Measurements from ENCODE around the gene CCSER1. TPM values are rescaled to one million over a fixed set of nuclear protein-coding genes. Genes with fewer than 3 reads are reported as not detected.

The CCSER1 gene
- total RNA-seq, 1 donor from 2014 or later = 18.1 TPM

GRCh38 chr4:90209922-90210321 lies 82.7 kb downstream of the CCSER1 start:
- peaks cover 4% of the 10 kb centered on the region for H3K36me3 Mint-ChIP-seq
- no peak overlapping the region for H3K4me3 Mint-ChIP-seq
- DNase-seq (ENCODE audit: extremely low spot score, unreplicated experiment) = no peak
- H3K4me1 Mint-ChIP-seq (ENCODE audit: unreplicated experiment) = peaks cover 4% of the 10 kb centered on the region
- no peak for TF ChIP-seq CTCF (conservative IDR thresholded peaks at IDR 0.05)
- H3K27ac Mint-ChIP-seq = peak overlapping the region; percentile 1
- peaks cover 16% of the 10 kb centered on the region for H3K9me3 Mint-ChIP-seq
- H3K27me3 Mint-ChIP-seq = no peaks in the 10 kb centered on the region

DNA sequence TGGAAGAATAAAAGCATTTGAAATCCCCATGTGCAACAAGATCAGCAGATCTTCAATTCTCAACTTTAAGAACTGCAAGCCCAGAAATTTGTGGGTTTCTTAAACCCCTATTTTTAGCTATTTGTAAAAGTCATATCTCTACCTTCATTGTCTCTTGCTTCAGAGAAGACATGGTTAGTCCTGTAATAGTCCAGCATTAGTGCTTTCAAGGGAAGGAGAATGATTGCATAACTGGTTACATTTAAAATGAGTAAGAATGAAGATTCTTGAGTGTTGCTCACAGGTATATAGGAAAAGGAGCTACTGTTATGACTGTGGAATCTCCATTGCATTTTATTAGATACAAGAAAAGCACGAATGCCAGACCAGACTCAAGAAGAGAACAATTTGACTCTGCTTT lies 84.0 kb downstream of the CCSER1 start:
- no peak for DNase-seq (ENCODE audit: extremely low spot score, unreplicated experiment)
- H3K27ac Mint-ChIP-seq = no peak overlapping the region
- H3K4me3 Mint-ChIP-seq = no peak overlapping the region
- no peak for TF ChIP-seq CTCF (conservative IDR thresholded peaks at IDR 0.05)
- H3K9me3 Mint-ChIP-seq = peaks cover 10% of the 10 kb centered on the region
- peaks cover 9% of the 10 kb centered on the region for H3K4me1 Mint-ChIP-seq (ENCODE audit: unreplicated experiment)
- no peaks in the 10 kb centered on the region for H3K27me3 Mint-ChIP-seq
- peaks cover 4% of the 10 kb centered on the region for H3K36me3 Mint-ChIP-seq

DNA sequence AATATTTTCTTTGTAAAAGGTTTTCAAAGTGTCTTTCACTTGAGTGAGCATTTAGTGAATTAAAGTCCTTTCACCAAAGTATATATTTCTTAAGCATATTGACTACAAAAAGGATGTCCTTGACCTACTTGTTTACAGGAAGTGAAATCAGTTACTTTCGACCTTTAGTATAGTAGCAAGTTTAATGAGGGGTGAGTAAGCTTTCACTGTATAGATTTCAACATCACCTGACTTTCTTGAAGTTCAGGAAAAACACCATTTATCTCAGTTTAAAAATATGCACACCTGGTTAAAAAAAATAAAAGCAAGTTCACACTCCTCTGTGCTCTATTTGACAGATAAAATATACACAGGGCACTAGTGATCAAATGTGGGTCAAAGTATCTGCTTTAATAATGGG lies 88.1 kb downstream of the CCSER1 start:
- Mint-ChIP-seq H3K27ac (peak overlapping the region; percentile 94), H3K4me3 (peak overlapping the region; percentile 76), H3K27me3 (no peaks in the 10 kb centered on the region), H3K9me3 (peaks cover 3% of the 10 kb centered on the region), H3K36me3 (peaks cover 4% of the 10 kb centered on the region), H3K4me1 (ENCODE audit: unreplicated experiment) (peaks cover 8% of the 10 kb centered on the region)
- no peak for DNase-seq (ENCODE audit: extremely low spot score, unreplicated experiment)
- no peak for TF ChIP-seq CTCF (conservative IDR thresholded peaks at IDR 0.05)

DNA sequence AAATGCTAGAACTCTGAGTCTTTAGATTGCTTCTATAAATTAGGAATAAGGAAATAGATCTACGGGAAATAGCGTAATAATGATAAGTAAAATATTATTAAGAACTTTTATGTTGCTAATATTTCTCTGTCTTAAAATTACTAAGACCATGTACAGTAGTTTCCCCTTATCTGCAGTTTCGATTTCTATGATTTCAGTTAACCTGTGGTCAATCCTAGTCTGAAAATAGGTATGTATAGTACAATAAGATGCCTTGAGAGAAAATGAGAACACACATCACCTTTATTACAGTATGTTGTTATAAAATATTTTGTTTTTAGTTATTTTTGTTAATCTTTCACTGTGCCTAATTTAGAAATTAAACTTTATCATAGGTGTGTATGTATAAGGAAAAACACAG lies 92.6 kb downstream of the CCSER1 start:
- Mint-ChIP-seq H3K9me3 (peaks cover 3% of the 10 kb centered on the region), H3K4me1 (ENCODE audit: unreplicated experiment) (peaks cover 10% of the 10 kb centered on the region), H3K27ac (no peak overlapping the region), H3K27me3 (no peaks in the 10 kb centered on the region), H3K36me3 (peaks cover 4% of the 10 kb centered on the region), H3K4me3 (no peak overlapping the region)
- TF ChIP-seq CTCF (conservative IDR thresholded peaks at IDR 0.05) = no peak
- no peak for DNase-seq (ENCODE audit: extremely low spot score, unreplicated experiment)

- Mint-ChIP-seq H3K9me3 (peaks cover 3% of the 10 kb centered on the region), H3K36me3 (peaks cover 4% of the 10 kb centered on the region), H3K4me1 (ENCODE audit: unreplicated experiment) (peaks cover 8% of the 10 kb centered on the region), H3K27ac (no peak overlapping the region), H3K27me3 (no peaks in the 10 kb centered on the region), H3K4me3 (peak overlapping the region; percentile 33)
- no peak for TF ChIP-seq CTCF (conservative IDR thresholded peaks at IDR 0.05)
- DNase-seq (ENCODE audit: extremely low spot score, unreplicated experiment) = no peak
Observed at GRCh38 chr4:90220459-90220858, 93.3 kb downstream of the CCSER1 start.

- no peak for DNase-seq (ENCODE audit: extremely low spot score, unreplicated experiment)
- Mint-ChIP-seq H3K4me3 (no peak overlapping the region), H3K27me3 (no peaks in the 10 kb centered on the region), H3K36me3 (no peaks in the 10 kb centered on the region), H3K4me1 (ENCODE audit: unreplicated experiment) (no peaks in the 10 kb centered on the region), H3K27ac (no peak overlapping the region), H3K9me3 (no peaks in the 10 kb centered on the region)
- TF ChIP-seq CTCF (conservative IDR thresholded peaks at IDR 0.05) = no peak
Observed at GRCh38 chr4:90226734-90227133, 99.5 kb downstream of the CCSER1 start.
